Muscle layer of colon (tissue), 2 donors: ENCODE data around the gene LRRC8D.

Experiments
- H3K27ac ChIP-seq: one replicate; pipeline ENCODE4 v1.7.0; 2013; ENCODE audit warnings: low read depth, mild to moderate bottlenecking, low read length, moderate library complexity
- H3K27me3 ChIP-seq, 2 donors: one replicate each; pipeline ENCODE4 v1.7.0; 2013; ENCODE audit warnings: low read length in 2 of 2, mild to moderate bottlenecking in 2 of 2; ENCODE audit not compliant: insufficient read depth in 2 of 2, control insufficient read depth in 1 of 2
- H3K36me3 ChIP-seq: one replicate; pipeline ENCODE4 v1.7.0; 2013; ENCODE audit warnings: mild to moderate bottlenecking, low read length; ENCODE audit not compliant: insufficient read depth
- H3K4me1 ChIP-seq: one replicate; pipeline ENCODE4 v1.7.0; 2013; ENCODE audit warnings: mild to moderate bottlenecking, low read length; ENCODE audit not compliant: insufficient read depth
- H3K4me3 ChIP-seq, 2 donors: one replicate each; pipeline ENCODE4 v1.7.0; 2013; ENCODE audit warnings: low read length in 2 of 2, low read depth in 1 of 2, mild to moderate bottlenecking in 1 of 2, moderate library complexity in 1 of 2
- H3K9ac ChIP-seq: one replicate; pipeline ENCODE4 v1.7.0; 2013; ENCODE audit warnings: low read length
- H3K9me3 ChIP-seq: one replicate; pipeline ENCODE4 v1.7.0; 2013; ENCODE audit warnings: mild to moderate bottlenecking, low read length
- donor health status: abdominal sarcoma.
- donor health status: Adenocarcinoma of cecum.

The LRRC8D gene

DNA sequence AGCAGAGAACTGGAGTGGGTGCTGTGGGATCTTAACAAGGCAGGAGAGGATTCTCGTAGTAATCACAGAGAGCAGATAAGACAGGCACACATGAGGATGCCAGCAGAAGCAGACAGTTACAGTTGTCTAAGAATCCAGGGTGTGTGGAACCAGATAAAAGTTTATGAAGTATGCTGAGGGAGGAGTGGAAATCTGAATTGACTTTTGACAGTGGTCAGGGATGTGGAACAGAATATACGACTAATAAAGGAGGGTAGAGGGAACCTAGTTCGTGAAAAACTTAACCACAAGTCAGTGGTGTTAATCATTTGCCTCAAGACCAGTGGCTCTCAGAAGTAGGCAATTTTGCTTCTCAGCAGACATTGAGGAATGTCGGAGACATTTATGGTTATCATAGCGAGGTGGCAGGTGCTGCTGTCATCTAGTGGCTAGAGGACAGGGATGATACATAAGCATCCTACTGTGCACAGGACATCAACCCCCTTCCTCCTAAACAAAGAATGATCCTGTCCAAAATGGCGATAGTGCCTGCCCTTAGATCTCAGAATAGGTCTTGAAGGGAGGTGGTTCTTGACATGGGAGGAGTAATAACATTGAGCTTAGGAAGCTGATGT lies 3.0 kb downstream of the LRRC8D start:
- peaks cover 16% of the 10 kb centered on the region for H3K4me1 ChIP-seq
- no peak overlapping the region for H3K4me3 ChIP-seq
- H3K9ac ChIP-seq = no peak overlapping the region
- H3K9me3 ChIP-seq = no peaks in the 10 kb centered on the region
- no peaks in the 10 kb centered on the region for H3K36me3 ChIP-seq
- no peaks in the 10 kb centered on the region for H3K27me3 ChIP-seq
- no peak overlapping the region for H3K27ac ChIP-seq

DNA sequence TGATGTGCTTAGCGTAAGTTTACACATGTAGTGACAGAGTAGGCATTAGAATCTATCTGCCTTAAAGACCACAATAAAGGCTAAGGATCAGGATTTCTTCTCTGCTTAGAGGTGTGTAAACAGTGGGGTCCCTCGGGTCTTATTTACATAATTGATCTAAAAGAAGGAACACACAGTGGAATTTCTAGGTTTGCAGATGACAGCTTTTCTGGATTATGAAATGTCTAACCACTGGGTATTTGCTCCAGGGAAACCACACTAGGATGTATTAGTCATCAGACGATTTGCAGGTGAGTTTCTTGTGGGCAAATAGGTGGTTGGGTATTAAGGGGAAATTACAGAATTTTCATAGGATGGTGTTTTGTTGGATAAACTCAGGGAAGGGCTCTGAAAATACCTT lies 5.8 kb downstream of the LRRC8D start:
- Histone ChIP-seq H3K9ac (no peak overlapping the region), H3K4me1 (peaks cover 16% of the 10 kb centered on the region), H3K27me3 (no peaks in the 10 kb centered on the region), H3K4me3 (no peak overlapping the region), H3K36me3 (no peaks in the 10 kb centered on the region), H3K9me3 (no peaks in the 10 kb centered on the region), H3K27ac (no peak overlapping the region)

DNA sequence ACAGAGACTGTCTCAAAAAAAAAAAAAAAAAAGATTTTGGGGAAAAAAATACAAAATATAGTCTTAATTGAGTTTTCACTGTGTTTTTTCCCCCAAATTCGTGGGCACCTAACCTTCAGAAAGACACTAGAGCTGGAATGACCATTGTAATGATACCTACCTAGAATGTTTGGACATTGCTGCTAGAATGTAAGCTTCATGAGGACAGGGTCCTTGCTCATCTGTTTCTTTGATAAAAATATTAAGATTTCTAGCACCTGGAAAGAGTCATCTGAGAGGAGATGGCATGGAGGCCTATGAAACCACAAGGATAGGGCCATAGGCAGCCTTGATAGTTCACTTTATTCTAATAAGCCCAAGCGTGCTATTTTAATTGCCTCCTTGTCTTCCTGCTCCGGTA lies 6.5 kb downstream of the LRRC8D start:
- peaks cover 8% of the 10 kb centered on the region for H3K4me1 ChIP-seq
- H3K9me3 ChIP-seq = no peaks in the 10 kb centered on the region
- no peak overlapping the region for H3K9ac ChIP-seq
- no peak overlapping the region for H3K27ac ChIP-seq
- no peaks in the 10 kb centered on the region for H3K36me3 ChIP-seq
- H3K27me3 ChIP-seq = no peaks in the 10 kb centered on the region
- no peak overlapping the region for H3K4me3 ChIP-seq

DNA sequence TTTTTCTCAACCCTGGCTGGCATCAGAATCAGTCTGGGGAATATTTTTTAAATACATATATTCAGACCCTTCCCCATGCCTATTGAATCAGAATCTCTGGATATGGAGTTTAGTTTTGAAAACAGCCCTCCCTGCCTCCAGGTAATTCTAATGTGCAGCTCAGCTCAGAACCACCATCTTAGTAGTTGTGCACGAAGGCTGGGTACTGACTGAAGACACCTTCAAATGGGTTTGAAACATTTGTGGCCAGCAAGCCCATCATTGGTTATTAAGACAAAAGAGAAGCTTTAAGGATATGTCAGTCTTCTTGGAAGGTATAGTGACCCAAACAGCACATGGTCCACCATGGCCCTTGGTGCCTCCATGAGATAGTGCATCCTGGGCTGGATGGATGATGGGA lies 7.1 kb downstream of the LRRC8D start:
- H3K4me1 ChIP-seq = peaks cover 2% of the 10 kb centered on the region
- H3K9ac ChIP-seq = no peak overlapping the region
- H3K27me3 ChIP-seq = no peaks in the 10 kb centered on the region
- H3K9me3 ChIP-seq = no peaks in the 10 kb centered on the region
- H3K4me3 ChIP-seq = no peak overlapping the region
- no peak overlapping the region for H3K27ac ChIP-seq
- no peaks in the 10 kb centered on the region for H3K36me3 ChIP-seq

DNA sequence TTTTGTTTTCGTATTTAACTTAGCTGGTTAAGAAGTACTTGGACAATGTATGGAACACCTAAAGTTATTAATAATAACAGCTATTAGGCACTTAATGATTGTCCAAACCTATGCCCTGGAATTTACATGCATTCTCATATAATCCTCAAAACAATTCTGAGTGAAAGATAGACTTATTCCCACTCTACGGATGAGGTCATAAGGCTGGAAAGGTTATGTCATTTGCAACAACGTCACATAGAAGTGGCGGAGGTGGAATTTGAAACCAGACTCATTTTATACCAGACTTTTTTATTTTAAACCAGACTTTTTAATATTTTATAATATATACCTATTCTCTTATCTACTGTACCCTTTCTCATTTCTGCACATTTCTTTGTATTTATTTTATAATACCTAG lies 8.4 kb downstream of the LRRC8D start:
- no peaks in the 10 kb centered on the region for H3K36me3 ChIP-seq
- H3K27ac ChIP-seq = no peak overlapping the region
- H3K9ac ChIP-seq = no peak overlapping the region
- no peak overlapping the region for H3K4me3 ChIP-seq
- no peaks in the 10 kb centered on the region for H3K9me3 ChIP-seq
- no peaks in the 10 kb centered on the region for H3K4me1 ChIP-seq
- no peaks in the 10 kb centered on the region for H3K27me3 ChIP-seq

DNA sequence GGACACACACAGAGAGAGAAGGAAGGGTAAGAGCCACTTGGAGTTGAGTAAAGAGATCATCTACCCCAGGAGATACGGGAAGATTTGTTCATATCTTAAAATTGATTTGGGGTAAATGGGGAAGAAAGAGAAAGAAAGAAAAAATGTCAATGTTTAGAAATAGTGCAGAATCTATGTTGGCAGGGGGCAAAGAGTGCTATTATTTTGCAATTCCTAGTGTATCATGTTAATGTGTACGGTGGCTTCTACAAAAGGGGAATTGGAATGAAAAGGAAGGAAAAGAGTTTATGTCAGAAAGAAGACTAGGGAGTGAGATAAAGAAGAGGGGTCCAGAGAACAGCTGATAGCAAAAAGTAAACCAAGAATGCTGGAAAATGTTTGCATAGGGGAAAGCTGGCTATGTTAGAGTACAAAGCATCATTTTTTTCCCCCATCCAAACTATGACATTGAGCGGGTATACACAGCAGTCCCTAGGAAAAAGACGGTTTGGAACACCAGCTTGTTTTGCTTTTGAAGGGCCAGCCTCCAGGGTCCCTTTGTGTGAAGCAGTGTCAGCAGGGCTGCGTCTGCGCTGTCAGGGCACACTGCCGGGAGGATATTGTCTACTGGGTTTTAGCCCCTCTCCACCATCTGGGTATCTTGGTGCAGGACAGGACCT lies 10.8 kb downstream of the LRRC8D start:
- no peaks in the 10 kb centered on the region for H3K9me3 ChIP-seq
- H3K4me1 ChIP-seq = peaks cover 9% of the 10 kb centered on the region
- H3K27ac ChIP-seq = no peak overlapping the region
- no peaks in the 10 kb centered on the region for H3K36me3 ChIP-seq
- no peak overlapping the region for H3K4me3 ChIP-seq
- H3K9ac ChIP-seq = no peak overlapping the region
- no peaks in the 10 kb centered on the region for H3K27me3 ChIP-seq

DNA sequence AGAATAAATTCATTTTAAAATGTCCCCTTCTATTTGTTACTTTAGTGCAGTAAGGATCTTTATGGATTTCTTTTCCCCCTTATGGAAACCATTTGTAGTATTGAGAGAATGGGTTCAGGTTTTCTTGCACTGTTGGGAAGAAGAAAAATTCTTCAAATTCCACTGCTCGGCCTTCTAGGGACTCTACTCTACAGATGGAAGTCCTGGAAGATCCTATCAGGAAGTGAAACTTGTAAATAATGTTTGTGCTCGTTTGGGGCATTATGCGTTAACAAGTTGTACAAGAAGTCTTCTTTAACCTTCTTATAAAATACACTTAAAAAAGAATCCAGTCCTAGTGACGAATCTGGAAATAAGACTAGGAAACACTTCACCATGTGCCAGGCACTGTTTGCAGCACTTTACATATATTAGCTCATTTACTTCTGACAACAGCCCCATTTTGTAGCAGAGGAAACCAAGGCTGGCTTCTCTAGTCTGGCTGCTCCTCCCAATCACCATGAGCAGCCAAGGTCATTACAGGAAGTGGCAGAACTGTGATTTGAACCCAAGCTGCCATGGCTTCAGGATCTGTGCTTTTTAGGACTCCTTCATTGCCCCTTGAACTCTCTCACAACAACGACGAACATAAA lies 11.8 kb downstream of the LRRC8D start:
- Histone ChIP-seq H3K9me3 (no peaks in the 10 kb centered on the region), H3K36me3 (no peaks in the 10 kb centered on the region), H3K4me3 (no peak overlapping the region), H3K27me3 (no peaks in the 10 kb centered on the region), H3K9ac (no peak overlapping the region), H3K27ac (no peak overlapping the region), H3K4me1 (peaks cover 9% of the 10 kb centered on the region)

DNA sequence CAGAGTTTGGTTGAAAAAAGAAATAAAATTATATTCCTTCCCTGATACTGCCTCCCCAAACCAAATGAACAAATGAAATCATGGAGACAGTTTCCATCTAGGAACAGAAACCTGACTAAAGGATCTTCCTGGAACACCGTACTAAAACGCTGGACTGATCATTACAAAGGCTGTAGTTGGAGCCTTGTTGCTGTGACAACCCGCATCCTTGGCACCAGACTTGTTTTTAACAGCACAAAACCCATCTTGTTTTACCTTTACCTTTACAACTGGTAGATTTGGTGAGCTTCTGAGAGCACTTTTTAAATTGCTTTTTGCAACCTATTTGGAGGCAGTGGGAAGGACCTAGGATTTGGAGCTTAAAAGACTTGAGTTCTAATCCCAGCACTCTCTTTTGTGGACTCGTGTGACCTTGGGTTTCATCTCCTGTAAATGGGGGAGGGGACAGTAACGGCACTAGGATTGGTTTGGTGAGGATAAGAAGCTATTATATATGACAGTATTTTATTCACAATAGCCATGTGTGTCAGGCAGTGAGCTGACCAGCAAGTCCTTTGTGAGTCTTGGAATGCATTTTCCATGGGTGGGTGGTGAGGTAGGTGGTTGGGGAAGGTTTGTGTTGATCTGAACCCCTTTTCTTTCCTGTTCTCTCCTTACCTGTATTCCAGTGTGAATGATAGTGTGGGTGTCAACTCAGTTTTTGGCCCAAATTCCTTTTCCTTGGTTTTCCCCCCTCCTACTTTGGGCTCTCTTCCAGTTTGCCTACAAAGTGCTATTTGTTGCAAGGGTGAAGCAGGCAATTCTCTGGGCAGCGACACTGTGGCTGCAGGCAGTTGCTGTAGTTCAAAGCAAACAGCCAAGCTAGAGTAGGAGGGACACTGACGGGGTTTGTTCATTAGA lies 12.6 kb downstream of the LRRC8D start:
- Histone ChIP-seq H3K27ac (no peak overlapping the region), H3K4me3 (no peak overlapping the region), H3K27me3 (no peaks in the 10 kb centered on the region), H3K36me3 (no peaks in the 10 kb centered on the region), H3K9ac (no peak overlapping the region), H3K9me3 (no peaks in the 10 kb centered on the region), H3K4me1 (peaks cover 9% of the 10 kb centered on the region)

DNA sequence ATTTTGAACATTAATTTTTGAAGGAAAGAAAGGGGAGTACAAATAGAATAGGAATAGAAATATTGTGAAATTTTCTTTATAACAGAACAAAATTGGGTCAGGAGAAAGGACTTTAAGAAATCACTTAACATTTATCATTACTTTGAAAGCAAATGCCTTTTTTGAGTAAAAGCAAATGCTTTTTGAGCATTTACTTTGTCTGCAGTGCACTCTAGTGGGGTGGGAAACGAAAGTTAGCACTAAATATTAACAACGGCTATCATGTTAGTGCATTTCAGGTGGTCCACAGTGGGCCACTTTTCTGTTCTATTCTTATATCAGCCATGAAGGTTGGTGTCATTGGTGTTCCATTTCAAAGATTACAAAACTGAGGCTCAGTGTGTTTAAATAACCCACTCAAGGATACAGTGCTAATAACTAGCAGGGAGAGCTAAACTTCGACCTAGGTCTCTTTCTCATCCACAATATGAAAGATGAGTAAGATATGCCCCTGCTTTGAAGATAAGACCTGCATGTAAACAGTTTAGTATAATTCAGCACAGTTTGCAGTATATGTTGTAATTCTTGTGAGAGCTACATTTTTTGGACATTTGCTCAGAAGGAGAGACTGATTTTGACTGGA lies 13.4 kb downstream of the LRRC8D start:
- H3K9ac ChIP-seq = no peak overlapping the region

DNA sequence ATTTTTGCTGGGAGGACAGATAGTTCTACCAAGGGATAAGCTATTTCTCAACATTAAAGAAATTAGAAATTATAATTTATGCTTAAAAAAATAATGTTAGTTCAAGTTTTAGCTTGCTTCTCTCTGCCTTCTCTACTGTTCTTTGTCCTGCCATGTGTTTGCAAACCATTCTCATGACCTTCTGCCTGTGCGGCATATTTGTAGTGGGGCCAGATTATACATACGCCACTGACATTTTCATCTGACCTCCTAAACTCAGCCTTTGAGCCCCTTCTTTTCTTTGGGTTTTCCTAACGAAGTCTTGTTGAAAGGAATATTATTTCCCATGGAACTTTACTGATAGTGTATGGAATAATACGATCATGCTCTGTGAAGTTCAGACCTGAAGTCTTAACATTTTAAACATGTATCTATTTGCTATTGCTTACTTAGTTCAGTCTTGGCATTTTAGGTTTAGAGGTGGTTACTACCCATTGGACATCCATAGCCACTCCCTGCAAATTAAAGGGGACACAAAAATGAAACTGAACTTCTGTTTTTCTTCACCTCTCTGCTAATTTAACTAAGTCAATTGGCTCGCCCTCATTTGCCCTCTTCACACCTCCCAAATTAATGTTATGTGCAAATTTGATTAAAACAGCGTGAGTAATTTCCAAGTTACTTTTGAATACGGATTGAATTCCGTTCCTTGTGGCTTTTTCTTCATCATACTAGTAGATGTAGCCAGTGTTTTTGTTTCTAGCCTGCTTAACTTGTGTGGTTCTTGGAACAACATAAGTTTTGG lies 15.6 kb downstream of the LRRC8D start:
- no peak overlapping the region for H3K27ac ChIP-seq

More for the DNA sequence above, 13.4 kb downstream of the LRRC8D start:
- Histone ChIP-seq H3K4me1 (peaks cover 9% of the 10 kb centered on the region), H3K9me3 (no peaks in the 10 kb centered on the region), H3K4me3 (no peak overlapping the region), H3K36me3 (no peaks in the 10 kb centered on the region), H3K27me3 (no peaks in the 10 kb centered on the region), H3K27ac (no peak overlapping the region)

More for the DNA sequence above, 15.6 kb downstream of the LRRC8D start:
- Histone ChIP-seq H3K27me3 (no peaks in the 10 kb centered on the region), H3K9me3 (no peaks in the 10 kb centered on the region), H3K4me1 (peaks cover 9% of the 10 kb centered on the region), H3K4me3 (no peak overlapping the region), H3K9ac (no peak overlapping the region), H3K36me3 (no peaks in the 10 kb centered on the region)
